Measurements from ENCODE around the gene MLH3.

Gene MLH3

DNA sequence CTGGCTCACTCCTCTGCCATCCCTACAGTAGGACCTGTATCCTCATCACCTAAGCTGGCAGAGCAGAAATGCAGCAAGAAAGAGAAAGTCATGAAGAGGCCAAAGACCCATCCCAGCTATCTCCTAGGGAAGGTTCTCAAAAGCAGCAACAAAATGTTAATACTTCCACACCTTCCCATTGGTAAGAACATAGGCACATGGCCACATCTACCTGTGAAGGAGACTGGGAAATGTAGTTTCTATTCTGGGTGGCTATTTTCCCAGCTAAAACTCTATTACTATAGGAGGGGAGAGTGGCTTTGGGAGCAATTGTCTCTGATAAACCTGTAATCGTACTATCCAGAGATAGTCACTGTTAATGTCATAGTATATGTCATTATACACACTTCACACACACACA lies 62.3 kb downstream of the MLH3 start:
- Histone ChIP-seq H3K27me3 (ENCODE audit: control insufficient read depth, insufficient read depth, low read length) (no peaks in the 10 kb centered on the region), H3K4me1 (no peaks in the 10 kb centered on the region), H3K4me2 (ENCODE audit: low read length) (no peak overlapping the region), H3K9me3 (ENCODE audit: control insufficient read depth, low read length) (no peaks in the 10 kb centered on the region), H2AFZ (no peak overlapping the region), H3K9ac (no peak overlapping the region), H3K27ac (no peak overlapping the region), H3K4me3 (ENCODE audit: low read depth, low read length) (no peak overlapping the region), H3K79me2 (no peaks in the 10 kb centered on the region), H3K36me3 (ENCODE audit: control insufficient read depth, insufficient read depth, low read length) (no peaks in the 10 kb centered on the region)
- TF ChIP-seq, protein P1, sequence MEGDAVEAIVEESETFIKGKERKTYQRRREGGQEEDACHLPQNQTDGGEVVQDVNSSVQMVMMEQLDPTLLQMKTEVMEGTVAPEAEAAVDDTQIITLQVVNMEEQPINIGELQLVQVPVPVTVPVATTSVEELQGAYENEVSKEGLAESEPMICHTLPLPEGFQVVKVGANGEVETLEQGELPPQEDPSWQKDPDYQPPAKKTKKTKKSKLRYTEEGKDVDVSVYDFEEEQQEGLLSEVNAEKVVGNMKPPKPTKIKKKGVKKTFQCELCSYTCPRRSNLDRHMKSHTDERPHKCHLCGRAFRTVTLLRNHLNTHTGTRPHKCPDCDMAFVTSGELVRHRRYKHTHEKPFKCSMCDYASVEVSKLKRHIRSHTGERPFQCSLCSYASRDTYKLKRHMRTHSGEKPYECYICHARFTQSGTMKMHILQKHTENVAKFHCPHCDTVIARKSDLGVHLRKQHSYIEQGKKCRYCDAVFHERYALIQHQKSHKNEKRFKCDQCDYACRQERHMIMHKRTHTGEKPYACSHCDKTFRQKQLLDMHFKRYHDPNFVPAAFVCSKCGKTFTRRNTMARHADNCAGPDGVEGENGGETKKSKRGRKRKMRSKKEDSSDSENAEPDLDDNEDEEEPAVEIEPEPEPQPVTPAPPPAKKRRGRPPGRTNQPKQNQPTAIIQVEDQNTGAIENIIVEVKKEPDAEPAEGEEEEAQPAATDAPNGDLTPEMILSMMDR (IDR thresholded peaks at IDR 0.05), result no peak

DNA sequence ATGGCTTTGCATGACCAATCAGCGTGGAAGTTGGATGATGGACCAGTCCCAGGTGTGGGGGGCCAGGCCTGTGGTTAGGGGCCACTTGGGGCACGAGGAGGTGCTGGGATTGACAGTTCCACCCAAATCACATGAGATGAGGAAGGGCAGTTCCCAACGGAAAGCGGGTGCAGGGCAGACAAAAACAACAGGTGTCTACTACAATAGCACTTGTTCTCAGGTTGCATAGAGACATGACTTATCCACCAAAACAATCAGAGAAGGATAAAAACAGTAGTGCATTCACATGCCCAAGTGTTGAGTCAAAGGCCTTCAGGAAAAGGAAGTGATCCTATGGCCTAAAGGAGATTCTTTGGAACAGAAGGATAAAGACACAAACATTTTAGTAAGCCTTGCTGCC lies 63.1 kb downstream of the MLH3 start:
- no peaks in the 10 kb centered on the region for H3K27me3 ChIP-seq (ENCODE audit: control insufficient read depth, insufficient read depth, low read length)
- H3K27ac ChIP-seq, result no peak overlapping the region

DNA sequence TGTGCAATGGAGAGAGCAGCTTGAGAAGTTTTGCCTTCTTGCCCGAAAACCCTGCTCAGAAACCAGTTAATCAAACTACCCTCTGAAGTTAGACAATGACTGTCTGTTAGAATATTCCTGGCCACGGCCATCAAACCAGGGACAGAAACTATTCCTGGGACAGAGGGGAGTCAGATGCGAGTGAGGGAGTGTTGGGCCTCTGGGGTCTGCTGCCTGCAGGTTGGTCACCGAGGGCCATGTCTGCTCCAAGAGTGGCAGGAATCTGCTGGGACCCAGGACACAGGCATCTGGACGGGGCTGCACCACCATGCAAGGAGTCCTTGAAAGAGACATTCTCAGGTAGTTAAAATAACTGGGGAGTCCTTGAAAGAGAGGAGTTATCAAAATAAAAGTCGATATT lies 65.5 kb downstream of the MLH3 start:
- H3K4me2 ChIP-seq (ENCODE audit: low read length), result no peak overlapping the region
- H3K27me3 ChIP-seq (ENCODE audit: control insufficient read depth, insufficient read depth, low read length), result no peaks in the 10 kb centered on the region
- H3K4me1 ChIP-seq, result no peaks in the 10 kb centered on the region
- H3K4me3 ChIP-seq (ENCODE audit: low read depth, low read length), result no peak overlapping the region
- H3K27ac ChIP-seq, result no peak overlapping the region
- H3K36me3 ChIP-seq (ENCODE audit: control insufficient read depth, insufficient read depth, low read length), result no peaks in the 10 kb centered on the region
- no peak overlapping the region for H2AFZ ChIP-seq
- no peaks in the 10 kb centered on the region for H3K79me2 ChIP-seq
- no peak overlapping the region for H3K9ac ChIP-seq
- H3K9me3 ChIP-seq (ENCODE audit: control insufficient read depth, low read length), result no peaks in the 10 kb centered on the region
- TF ChIP-seq, protein P1 (IDR thresholded peaks at IDR 0.05), result no peak

More for the DNA sequence above, 63.1 kb downstream of the MLH3 start:
- TF ChIP-seq, protein P1 (IDR thresholded peaks at IDR 0.05), result no peak
- Histone ChIP-seq H3K4me2 (ENCODE audit: low read length) (no peak overlapping the region), H3K36me3 (ENCODE audit: control insufficient read depth, insufficient read depth, low read length) (no peaks in the 10 kb centered on the region), H2AFZ (no peak overlapping the region), H3K4me3 (ENCODE audit: low read depth, low read length) (no peak overlapping the region), H3K79me2 (no peaks in the 10 kb centered on the region), H3K9me3 (ENCODE audit: control insufficient read depth, low read length) (no peaks in the 10 kb centered on the region), H3K4me1 (no peaks in the 10 kb centered on the region), H3K9ac (no peak overlapping the region)

DNA sequence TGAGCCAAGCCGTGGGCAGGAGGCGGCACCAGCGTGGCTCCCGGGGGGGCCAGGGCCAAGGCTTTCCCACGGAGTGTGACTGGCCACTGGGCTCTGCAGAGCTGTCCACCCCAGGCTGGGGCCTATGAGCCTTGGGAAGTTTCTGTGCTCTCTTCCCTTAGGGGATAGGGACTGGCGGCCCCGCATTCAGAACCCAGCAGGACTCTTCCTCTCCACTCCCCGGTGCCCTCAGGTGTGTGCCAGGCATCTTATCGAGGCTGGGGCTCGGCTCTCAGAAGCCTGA lies 66.3 kb downstream of the MLH3 start:
- Histone ChIP-seq H3K4me1 (no peaks in the 10 kb centered on the region), H3K4me2 (ENCODE audit: low read length) (no peak overlapping the region)

More for the DNA sequence above, 66.3 kb downstream of the MLH3 start:
- H3K9me3 ChIP-seq (ENCODE audit: control insufficient read depth, low read length), result no peaks in the 10 kb centered on the region
- H3K9ac ChIP-seq, result no peak overlapping the region
- no peak overlapping the region for H3K4me3 ChIP-seq (ENCODE audit: low read depth, low read length)
- no peaks in the 10 kb centered on the region for H3K27me3 ChIP-seq (ENCODE audit: control insufficient read depth, insufficient read depth, low read length)
- TF ChIP-seq, protein P1 (IDR thresholded peaks at IDR 0.05), result no peak
- no peaks in the 10 kb centered on the region for H3K79me2 ChIP-seq
- H3K36me3 ChIP-seq (ENCODE audit: control insufficient read depth, insufficient read depth, low read length), result no peaks in the 10 kb centered on the region
- H2AFZ ChIP-seq, result no peak overlapping the region
- no peak overlapping the region for H3K27ac ChIP-seq
